ENCODE measurements around the gene CISD2. TPM values are rescaled to one million over a fixed set of nuclear protein-coding genes. Genes with fewer than 3 reads are reported as not detected.

Gene CISD2
- total RNA-seq, 3 donors from 2014 or later (not counting 1 experiment from before 2014, with no cell fraction given): 11.2 to 13.8 (median 13.5) TPM

GRCh38 chr4:102825261-102826091, 43.3 kb upstream of the CISD2 start:
- peak in 1 of 2 donors; percentile 58 for DNase-seq
- H3K4me1 ChIP-seq (ENCODE audit: control insufficient read depth, insufficient read depth, low read length): peaks cover 13% of the 10 kb centered on the region

DNA sequence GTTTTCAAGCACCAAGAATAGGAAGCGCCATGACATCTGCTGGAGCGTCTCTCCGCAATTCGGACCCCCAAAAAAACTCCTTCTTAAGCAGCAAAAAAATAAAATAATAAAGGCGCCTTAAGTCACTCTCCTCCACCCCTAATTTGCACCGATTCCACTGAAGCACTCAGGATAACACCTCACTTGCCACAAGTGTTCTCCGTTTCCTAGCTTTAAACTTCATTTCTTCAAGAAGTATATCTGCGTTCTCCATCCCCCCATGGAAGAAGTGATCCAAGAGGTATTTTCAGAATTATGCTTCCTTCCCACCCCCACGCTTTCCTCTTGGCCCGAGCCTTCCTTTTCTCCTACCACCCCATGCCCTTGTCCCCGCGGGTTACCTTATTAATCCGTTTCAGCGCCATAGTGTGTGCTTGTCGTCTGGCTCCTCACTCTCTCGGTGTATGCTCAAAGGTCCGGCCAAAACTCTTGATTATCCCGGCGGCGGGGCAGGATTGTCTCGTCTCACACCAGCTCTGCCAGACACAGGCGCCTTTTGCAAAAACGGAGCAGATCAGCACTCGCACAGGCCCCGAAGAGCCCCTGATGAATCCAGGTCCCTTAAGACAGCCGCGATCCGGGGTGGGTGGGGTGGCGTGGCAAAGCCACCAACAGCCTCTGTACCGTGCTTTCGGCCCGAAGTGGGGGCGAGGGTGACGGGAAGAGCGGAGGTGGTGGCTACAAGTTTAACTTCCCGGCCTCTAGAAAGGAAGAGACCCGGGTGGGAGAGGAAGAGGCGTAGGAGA, 42.5 kb upstream of the CISD2 start:
- H3K4me3 ChIP-seq (ENCODE audit: low read length): peak overlapping the region; percentile 86
- TF ChIP-seq, protein P1, sequence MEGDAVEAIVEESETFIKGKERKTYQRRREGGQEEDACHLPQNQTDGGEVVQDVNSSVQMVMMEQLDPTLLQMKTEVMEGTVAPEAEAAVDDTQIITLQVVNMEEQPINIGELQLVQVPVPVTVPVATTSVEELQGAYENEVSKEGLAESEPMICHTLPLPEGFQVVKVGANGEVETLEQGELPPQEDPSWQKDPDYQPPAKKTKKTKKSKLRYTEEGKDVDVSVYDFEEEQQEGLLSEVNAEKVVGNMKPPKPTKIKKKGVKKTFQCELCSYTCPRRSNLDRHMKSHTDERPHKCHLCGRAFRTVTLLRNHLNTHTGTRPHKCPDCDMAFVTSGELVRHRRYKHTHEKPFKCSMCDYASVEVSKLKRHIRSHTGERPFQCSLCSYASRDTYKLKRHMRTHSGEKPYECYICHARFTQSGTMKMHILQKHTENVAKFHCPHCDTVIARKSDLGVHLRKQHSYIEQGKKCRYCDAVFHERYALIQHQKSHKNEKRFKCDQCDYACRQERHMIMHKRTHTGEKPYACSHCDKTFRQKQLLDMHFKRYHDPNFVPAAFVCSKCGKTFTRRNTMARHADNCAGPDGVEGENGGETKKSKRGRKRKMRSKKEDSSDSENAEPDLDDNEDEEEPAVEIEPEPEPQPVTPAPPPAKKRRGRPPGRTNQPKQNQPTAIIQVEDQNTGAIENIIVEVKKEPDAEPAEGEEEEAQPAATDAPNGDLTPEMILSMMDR (IDR thresholded peaks at IDR 0.05): no peak
- Mint-ChIP-seq H3K27ac (no peak overlapping the region), H3K36me3 (no peaks in the 10 kb centered on the region), H3K27me3 (ENCODE audit: low read depth in 2 of 2) (no peaks in the 10 kb centered on the region), H3K4me3 (no peak overlapping the region), H3K9me3 (no peaks in the 10 kb centered on the region), H3K4me1 (peaks cover 45 to 52% of the 10 kb centered on the region in 2 donors)
- H3K36me3 ChIP-seq (ENCODE audit: control insufficient read depth, insufficient read depth, low read length): peaks cover 10% of the 10 kb centered on the region
- intact Hi-C loops (cut with micrococcal nuclease): loop anchor here (2.0 to 10.0 kb wide), 7 partner anchors 94 to 479 kb away; partner anchors contain the start of genes NFKB1, SLC39A8, SLC9B1 and SLC9B2
- ATAC-seq: no peak
- no peak for DNase-seq
- peak overlapping the region; percentile 99 for H3K27ac ChIP-seq (ENCODE audit: low read length)
- under 1% methylated on average over 38 of the region's 38 CpGs for WGBS (ENCODE audit: insufficient coverage)
- H3K4me1 ChIP-seq (ENCODE audit: control insufficient read depth, insufficient read depth, low read length): peaks cover 13% of the 10 kb centered on the region
- H3K9me3 ChIP-seq (ENCODE audit: control insufficient read depth, insufficient read depth, low read length): no peaks in the 10 kb centered on the region
- no peaks in the 10 kb centered on the region for H3K27me3 ChIP-seq (ENCODE audit: control insufficient read depth, insufficient read depth, low read length)

More at GRCh38 chr4:102825261-102826091, 43.3 kb upstream of the CISD2 start:
- no peaks in the 10 kb centered on the region for H3K9me3 ChIP-seq (ENCODE audit: control insufficient read depth, insufficient read depth, low read length)
- H3K27me3 Mint-ChIP-seq (ENCODE audit: low read depth in 2 of 2): no peaks in the 10 kb centered on the region
- H3K27ac ChIP-seq (ENCODE audit: low read length): peak overlapping the region; percentile 99
- peaks cover 53 to 60% of the 10 kb centered on the region in 2 donors for H3K4me1 Mint-ChIP-seq
- WGBS (ENCODE audit: insufficient coverage): under 1% methylated on average over 17 of the region's 23 CpGs
- TF ChIP-seq, protein P1 (IDR thresholded peaks at IDR 0.05): no peak
- H3K9me3 Mint-ChIP-seq: no peaks in the 10 kb centered on the region
- H3K4me3 ChIP-seq (ENCODE audit: low read length): peak overlapping the region; percentile 86
- intact Hi-C loops (cut with micrococcal nuclease): loop anchor here (2.0 to 10.0 kb wide), 8 partner anchors 17 to 478 kb away; partner anchors contain the start of genes NFKB1, SLC39A8, SLC9B1 and SLC9B2
- no peaks in the 10 kb centered on the region for H3K36me3 Mint-ChIP-seq
- H3K36me3 ChIP-seq (ENCODE audit: control insufficient read depth, insufficient read depth, low read length): peaks cover 10% of the 10 kb centered on the region
- no peak overlapping the region for H3K27ac Mint-ChIP-seq
- ATAC-seq: no peak
- H3K27me3 ChIP-seq (ENCODE audit: control insufficient read depth, insufficient read depth, low read length): no peaks in the 10 kb centered on the region
- H3K4me3 Mint-ChIP-seq: no peak overlapping the region

GRCh38 chr4:102826890-102827673, 41.7 kb upstream of the CISD2 start, which contains the start of gene UBE2D3:
Gene UBE2D3, minus strand, starts transcription at chr4:102827551. Its CDS starts 1,043 bp downstream, at chr4:102826508.
- peak; percentile 59 to 81 (median 64) for ATAC-seq
- no peaks in the 10 kb centered on the region for H3K36me3 Mint-ChIP-seq
- no peaks in the 10 kb centered on the region for H3K27me3 ChIP-seq (ENCODE audit: control insufficient read depth, insufficient read depth, low read length)
- no peak within 1 kb of the TSS for H3K27ac Mint-ChIP-seq
- peaks cover 13% of the 10 kb centered on the region for H3K4me1 ChIP-seq (ENCODE audit: control insufficient read depth, insufficient read depth, low read length)
- TF ChIP-seq, protein P1 (IDR thresholded peaks at IDR 0.05): no peak
- WGBS (ENCODE audit: insufficient coverage): 0% methylated on average over 73 of the region's 73 CpGs
- H3K36me3 ChIP-seq (ENCODE audit: control insufficient read depth, insufficient read depth, low read length): peaks cover 10% of the 10 kb centered on the region
- DNase-seq: peak; percentile 96 to 98
- no peaks in the 10 kb centered on the region for H3K27me3 Mint-ChIP-seq (ENCODE audit: low read depth in 2 of 2)
- peak within 1 kb of the TSS; percentile 99 for H3K27ac ChIP-seq (ENCODE audit: low read length)
- peak within 1 kb of the TSS; percentile 86 for H3K4me3 ChIP-seq (ENCODE audit: low read length)
- intact Hi-C loops (cut with micrococcal nuclease): loop anchor here (1.0 to 10.0 kb wide), 8 partner anchors 67 to 480 kb away; partner anchors contain the start of genes MANBA, NFKB1, SLC39A8 and SLC9B1
- H3K9me3 Mint-ChIP-seq: no peaks in the 10 kb centered on the region
- H3K4me3 Mint-ChIP-seq: no peak within 1 kb of the TSS
- H3K4me1 Mint-ChIP-seq: peaks cover 41 to 48% of the 10 kb centered on the region in 2 donors
- H3K9me3 ChIP-seq (ENCODE audit: control insufficient read depth, insufficient read depth, low read length): no peaks in the 10 kb centered on the region

Measured in natural killer cell (primary cell).